Right atrium auricular region (tissue), 2 donors: Measurements from ENCODE around the gene RGL1. TPM values are rescaled to one million over a fixed set of nuclear protein-coding genes. Genes with fewer than 3 reads are reported as not detected.

Experiments used
- DNase-seq: peaks from one replicate; pipeline ENCODE4 v3.0.0-alpha.2; 2019; ENCODE audit warnings: low spot score
- H3K27ac ChIP-seq, 2 donors: fragments of 200-600 bp; sonication (generic); 1 replicate in 1 of 2; 2 replicates in 1 of 2; pipeline ENCODE4 v1.5.1; 2016 to 2019
- H3K27me3 ChIP-seq, 2 donors: fragments of 200-600 bp; sonication (generic); one replicate each; pipeline versions ENCODE4 v1.5.1 to v1.6.0; 2017 to 2019
- H3K36me3 ChIP-seq: fragments of 200-600 bp; sonication (generic); one replicate; pipeline ENCODE4 v1.5.1; 2016
- H3K4me1 ChIP-seq, 2 donors: fragments of 200-600 bp; sonication (generic); one replicate each; pipeline versions ENCODE4 v1.5.1 to v1.6.0; 2017 to 2019
- H3K4me3 ChIP-seq, 2 donors: fragments of 200-600 bp; sonication (generic); 1 replicate in 1 of 2; 2 replicates in 1 of 2; pipeline ENCODE4 v1.5.1; 2017 to 2019; ENCODE audit warnings: mild to moderate bottlenecking in 1 of 2, moderate library complexity in 1 of 2
- H3K9me3 ChIP-seq, 2 donors: fragments of 200-600 bp; sonication (generic); one replicate each; pipeline ENCODE4 v1.5.1; 2019
- total RNA-seq, 2 donors: library from RNA; depleted of rRNA; stranded (reverse); fragments of >200 nt; gene quantifications; one replicate each; pipeline ENCODE4 v1.1.0, GENCODE V29; 2016
- TF ChIP-seq, protein P1 (sequence below), 2 donors: fragments of 200-600 bp; sonication (generic); IDR thresholded peaks; one replicate each; pipeline ENCODE4 v1.5.1; 2019; ENCODE audit warnings: antibody characterized with exemption in 2 of 2

The RGL1 gene
- total RNA-seq, 2 donors from 2014 or later: 14.9 to 22.7 TPM

DNA sequence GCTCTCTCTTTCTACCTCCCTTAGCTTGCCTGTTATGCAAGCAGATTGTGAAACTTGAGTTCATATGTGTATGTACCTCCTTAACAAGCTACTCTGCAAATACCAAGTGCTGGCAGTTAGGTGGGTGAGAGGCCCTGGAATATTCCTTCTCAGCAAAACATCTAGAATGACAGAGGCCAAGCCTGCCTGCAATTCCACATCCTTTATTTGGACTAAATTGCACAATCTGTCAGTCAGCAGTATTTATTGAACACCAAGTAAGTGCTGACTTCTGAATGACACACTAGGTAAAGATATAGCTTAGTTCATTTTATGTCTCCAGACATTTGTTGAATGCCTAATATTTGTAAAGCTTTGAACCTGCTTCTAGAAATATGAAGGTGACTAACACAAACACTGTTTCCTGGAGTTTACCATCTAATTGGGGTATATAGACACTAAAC lies 87.5 kb downstream of the RGL1 start:
- Histone ChIP-seq H3K27ac (no peak overlapping the region), H3K4me3 (no peak overlapping the region), H3K36me3 (peaks cover 20% of the 10 kb centered on the region), H3K4me1 (peaks cover 0 to 33% of the 10 kb centered on the region in 2 donors), H3K27me3 (no peaks in the 10 kb centered on the region), H3K9me3 (no peaks in the 10 kb centered on the region)
- no peak for DNase-seq
- TF ChIP-seq, protein P1, sequence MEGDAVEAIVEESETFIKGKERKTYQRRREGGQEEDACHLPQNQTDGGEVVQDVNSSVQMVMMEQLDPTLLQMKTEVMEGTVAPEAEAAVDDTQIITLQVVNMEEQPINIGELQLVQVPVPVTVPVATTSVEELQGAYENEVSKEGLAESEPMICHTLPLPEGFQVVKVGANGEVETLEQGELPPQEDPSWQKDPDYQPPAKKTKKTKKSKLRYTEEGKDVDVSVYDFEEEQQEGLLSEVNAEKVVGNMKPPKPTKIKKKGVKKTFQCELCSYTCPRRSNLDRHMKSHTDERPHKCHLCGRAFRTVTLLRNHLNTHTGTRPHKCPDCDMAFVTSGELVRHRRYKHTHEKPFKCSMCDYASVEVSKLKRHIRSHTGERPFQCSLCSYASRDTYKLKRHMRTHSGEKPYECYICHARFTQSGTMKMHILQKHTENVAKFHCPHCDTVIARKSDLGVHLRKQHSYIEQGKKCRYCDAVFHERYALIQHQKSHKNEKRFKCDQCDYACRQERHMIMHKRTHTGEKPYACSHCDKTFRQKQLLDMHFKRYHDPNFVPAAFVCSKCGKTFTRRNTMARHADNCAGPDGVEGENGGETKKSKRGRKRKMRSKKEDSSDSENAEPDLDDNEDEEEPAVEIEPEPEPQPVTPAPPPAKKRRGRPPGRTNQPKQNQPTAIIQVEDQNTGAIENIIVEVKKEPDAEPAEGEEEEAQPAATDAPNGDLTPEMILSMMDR (IDR thresholded peaks at IDR 0.05): no peak

DNA sequence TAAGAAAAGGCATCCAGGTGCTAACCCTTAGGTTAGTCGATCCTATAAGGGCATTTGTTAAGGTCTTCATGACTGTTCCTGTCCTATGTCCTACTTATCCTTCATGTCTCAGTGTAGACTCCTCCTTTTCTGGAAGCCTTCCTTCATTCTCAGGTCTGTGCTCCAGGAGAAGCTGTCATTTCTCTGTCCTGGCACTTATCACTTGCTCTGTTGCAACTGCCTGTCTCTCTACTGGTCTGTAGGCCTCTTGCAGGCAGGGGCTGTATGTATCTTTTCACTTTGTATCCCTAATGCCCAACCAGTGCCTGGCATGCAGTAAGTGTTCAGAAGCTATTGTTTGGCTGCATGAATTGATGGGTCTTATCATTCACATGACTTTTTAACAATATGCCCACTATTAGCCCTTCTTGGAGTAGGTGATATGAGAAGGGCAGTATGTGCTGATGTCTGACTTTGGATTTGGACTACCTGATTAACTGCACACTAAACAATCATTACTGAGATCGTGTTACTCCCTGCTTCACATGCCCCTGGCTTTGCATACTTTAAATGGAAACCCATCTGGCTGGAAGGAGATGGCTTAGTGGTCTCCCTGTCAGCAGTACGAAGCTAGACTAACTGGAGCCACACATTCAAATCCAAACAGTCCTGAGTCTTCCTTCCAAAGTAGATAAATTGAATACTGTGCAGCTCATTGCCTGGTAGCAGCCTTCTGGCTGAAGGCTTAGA lies 88.8 kb downstream of the RGL1 start:
- Histone ChIP-seq H3K9me3 (no peaks in the 10 kb centered on the region), H3K4me1 (peaks cover 0 to 21% of the 10 kb centered on the region in 2 donors), H3K27me3 (no peaks in the 10 kb centered on the region), H3K36me3 (peaks cover 20% of the 10 kb centered on the region), H3K27ac (peak overlapping the region in 1 of 2 donors; percentile 7), H3K4me3 (no peak overlapping the region)
- TF ChIP-seq, protein P1 (IDR thresholded peaks at IDR 0.05): no peak
- DNase-seq: no peak

DNA sequence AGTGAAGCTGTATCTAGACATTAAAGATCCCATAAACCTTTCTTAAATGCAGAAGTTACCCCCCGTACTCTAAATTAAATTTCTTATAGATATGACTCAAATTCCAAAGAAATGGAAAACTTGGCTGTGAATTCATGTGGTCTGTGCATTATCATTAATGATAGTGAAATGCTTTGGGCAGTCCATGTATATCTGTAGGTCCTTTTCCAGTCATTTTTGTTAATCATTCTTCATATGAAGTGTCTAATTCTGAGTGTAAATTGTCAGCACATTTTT lies 89.3 kb downstream of the RGL1 start:
- no peak for DNase-seq
- no peak overlapping the region for H3K27ac ChIP-seq
- H3K4me3 ChIP-seq: no peak overlapping the region
- no peaks in the 10 kb centered on the region for H3K9me3 ChIP-seq
- TF ChIP-seq, protein P1 (IDR thresholded peaks at IDR 0.05): no peak
- peaks cover 0 to 16% of the 10 kb centered on the region in 2 donors for H3K4me1 ChIP-seq
- peaks cover 20% of the 10 kb centered on the region for H3K36me3 ChIP-seq
- H3K27me3 ChIP-seq: no peaks in the 10 kb centered on the region

DNA sequence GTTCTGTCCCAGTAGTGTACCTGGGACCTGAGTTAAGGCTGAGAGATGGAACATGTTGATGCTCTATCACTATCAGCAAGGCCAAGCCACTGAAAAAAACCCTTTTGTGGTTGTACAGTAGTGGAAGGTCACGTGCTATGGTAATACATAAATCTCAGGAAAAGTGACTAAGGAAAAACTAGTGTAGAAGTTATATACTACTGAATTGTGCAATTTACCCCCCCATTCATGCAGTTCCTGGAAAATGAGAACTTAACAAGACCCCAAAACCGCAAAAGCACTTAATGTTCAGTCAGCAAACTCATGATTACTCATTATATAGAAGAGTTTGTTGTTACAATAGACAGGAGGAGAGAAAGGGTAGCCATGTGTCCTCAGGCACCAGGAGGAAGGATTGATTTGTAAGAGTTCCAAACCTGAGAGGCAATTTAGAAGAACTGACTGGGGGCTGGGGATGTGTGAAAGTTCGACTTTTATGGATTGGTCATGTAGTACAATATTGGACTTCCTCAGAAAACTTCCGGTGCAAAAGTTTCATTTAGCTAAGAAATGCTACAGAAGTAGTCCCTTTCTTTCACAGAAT lies 91.6 kb downstream of the RGL1 start:
- H3K4me3 ChIP-seq: no peak overlapping the region
- no peak for DNase-seq
- H3K27me3 ChIP-seq: no peaks in the 10 kb centered on the region
- H3K27ac ChIP-seq: no peak overlapping the region
- H3K36me3 ChIP-seq: peaks cover 34% of the 10 kb centered on the region
- TF ChIP-seq, protein P1 (IDR thresholded peaks at IDR 0.05): no peak
- H3K9me3 ChIP-seq: no peaks in the 10 kb centered on the region
- peaks cover 0 to 14% of the 10 kb centered on the region in 2 donors for H3K4me1 ChIP-seq

DNA sequence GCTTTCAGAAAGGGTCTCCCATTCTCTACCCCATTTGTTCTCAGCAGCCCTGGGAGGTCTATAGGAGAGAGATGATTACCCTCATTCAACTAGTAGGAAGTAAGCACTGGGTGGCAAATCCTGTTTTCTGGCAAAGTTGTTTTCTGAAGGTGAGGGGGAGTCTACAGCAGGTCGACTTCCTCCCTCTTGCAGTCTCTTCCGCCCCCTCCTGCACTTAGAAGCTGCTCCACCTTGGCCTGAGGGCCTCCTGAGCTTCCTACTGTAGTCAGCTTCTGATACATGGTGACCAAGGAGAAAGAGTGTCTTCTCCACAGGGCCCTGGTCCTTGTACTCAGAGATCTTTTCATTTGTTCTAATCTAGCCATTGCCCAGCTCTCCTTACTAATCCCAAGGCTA lies 93.1 kb downstream of the RGL1 start:
- Histone ChIP-seq H3K27ac (peak overlapping the region in 1 of 2 donors; percentile 1), H3K27me3 (no peaks in the 10 kb centered on the region), H3K36me3 (peaks cover 29% of the 10 kb centered on the region), H3K9me3 (no peaks in the 10 kb centered on the region), H3K4me3 (no peak overlapping the region), H3K4me1 (peaks cover 0 to 9% of the 10 kb centered on the region in 2 donors)
- TF ChIP-seq, protein P1 (IDR thresholded peaks at IDR 0.05): no peak
- DNase-seq: no peak
